NCI-H774 (cell line): ENCODE data around the gene TMEM154.

Experiments
- DNase-seq: peaks from one replicate; lab custom pipeline; 2025; lab: John Stamatoyannopoulos, UW

TMEM154 gene

GRCh38 chr4:152679414-152680281 is at the start of gene TMEM154:
TMEM154 (minus strand) TSS chr4:152679997; CDS start chr4:152679933, 64 bp downstream.
- DNase-seq, result peak; percentile 36

- DNase-seq, result no peak
These were observed 49.7 kb upstream of the TMEM154 start for GRCh38 chr4:152729466-152729865.

GRCh38 chr4:152728343-152728742 is 48.5 kb upstream of the TMEM154 start:
- no peak for DNase-seq

GRCh38 chr4:152727784-152728183 is 48.0 kb upstream of the TMEM154 start:
- no peak for DNase-seq

- no peak for DNase-seq
These were observed 44.7 kb upstream of the TMEM154 start for GRCh38 chr4:152724494-152724893.

- DNase-seq, result no peak
These were observed 43.4 kb upstream of the TMEM154 start for GRCh38 chr4:152723236-152723635.

- DNase-seq, result no peak
These were observed 40.2 kb upstream of the TMEM154 start for GRCh38 chr4:152719801-152720556.

GRCh38 chr4:152719291-152719690 is 39.5 kb upstream of the TMEM154 start:
- no peak for DNase-seq

- no peak for DNase-seq
These were observed 35.3 kb upstream of the TMEM154 start for GRCh38 chr4:152715076-152715475.

- DNase-seq, result no peak
These were observed 34.3 kb upstream of the TMEM154 start for GRCh38 chr4:152713951-152714705.

- no peak for DNase-seq
These were observed 30.1 kb upstream of the TMEM154 start for GRCh38 chr4:152709675-152710438.

GRCh38 chr4:152708796-152709195 is 29.0 kb upstream of the TMEM154 start:
- DNase-seq, result no peak

GRCh38 chr4:152708361-152708760 is 28.6 kb upstream of the TMEM154 start:
- DNase-seq, result no peak

- DNase-seq, result no peak
These were observed 27.8 kb upstream of the TMEM154 start for GRCh38 chr4:152707632-152708031.

- no peak for DNase-seq
These were observed 26.1 kb upstream of the TMEM154 start for GRCh38 chr4:152705903-152706302.

- no peak for DNase-seq
These were observed 25.0 kb upstream of the TMEM154 start for GRCh38 chr4:152704788-152705187.

GRCh38 chr4:152700151-152700550 is 20.4 kb upstream of the TMEM154 start:
- DNase-seq, result no peak

GRCh38 chr4:152699313-152699712 is 19.5 kb upstream of the TMEM154 start:
- DNase-seq, result no peak

GRCh38 chr4:152698089-152698499 is 18.3 kb upstream of the TMEM154 start:
- DNase-seq, result no peak

- no peak for DNase-seq
These were observed 17.7 kb upstream of the TMEM154 start for GRCh38 chr4:152697284-152698088.

- no peak for DNase-seq
These were observed 17.0 kb upstream of the TMEM154 start for GRCh38 chr4:152696764-152697261.
